PFSK-1 (cell line): ENCODE measurements around the gene EFCAB6.

Source experiments
- POLR2AphosphoS5 ChIP-seq: IDR thresholded peaks from 2 replicates; pipeline ENCODE4 v1.6.1; 2012; ENCODE audit warnings: low read depth, mild to moderate bottlenecking, control low read depth, low read length, moderate library complexity
- SIN3A ChIP-seq: IDR thresholded peaks from 2 replicates; pipeline ENCODE4 v1.6.1; 2012; ENCODE audit warnings: mild to moderate bottlenecking, low read length, moderate library complexity, borderline replicate concordance; ENCODE audit not compliant: insufficient read depth
- TAF1 ChIP-seq: IDR thresholded peaks from 2 replicates; pipeline ENCODE4 v1.6.1; 2012; ENCODE audit warnings: low read length, control low read depth, borderline replicate concordance; ENCODE audit not compliant: insufficient read depth
- TF ChIP-seq, protein P1 (sequence below), 2 experiments: IDR thresholded peaks; 2 replicates each; pipeline versions ENCODE4 v1.6.1 to v1.8.0; 2011 to 2012; ENCODE audit warnings: low read depth in 2 of 2, low read length in 2 of 2, control low read depth in 1 of 2, inconsistent platforms in 1 of 2, mild to moderate bottlenecking in 1 of 2, moderate library complexity in 1 of 2; ENCODE audit not compliant: insufficient read depth in 1 of 2

DNA sequence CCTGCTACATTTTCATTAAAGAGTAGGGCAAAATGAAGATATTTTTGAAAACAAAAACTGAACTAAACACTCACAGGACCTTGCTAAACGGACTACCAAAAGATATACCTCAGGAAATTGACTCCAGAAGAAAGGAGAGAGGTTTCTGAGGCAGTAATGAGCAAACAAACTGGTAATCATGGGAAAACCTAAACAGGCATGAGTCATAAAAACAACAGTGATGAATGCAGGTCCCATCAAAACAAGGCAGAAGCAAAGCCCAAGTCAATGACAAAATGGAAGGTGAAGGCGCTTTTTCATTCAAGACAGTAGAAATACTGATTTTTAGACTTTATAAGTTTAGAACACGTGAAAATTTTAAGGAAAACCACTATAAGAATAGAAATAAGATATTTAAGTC is 104.5 kb downstream of the EFCAB6 start:
- TF ChIP-seq SIN3A (no peak), POLR2AphosphoS5 (no peak), TAF1 (no peak)
- TF ChIP-seq, protein P1, sequence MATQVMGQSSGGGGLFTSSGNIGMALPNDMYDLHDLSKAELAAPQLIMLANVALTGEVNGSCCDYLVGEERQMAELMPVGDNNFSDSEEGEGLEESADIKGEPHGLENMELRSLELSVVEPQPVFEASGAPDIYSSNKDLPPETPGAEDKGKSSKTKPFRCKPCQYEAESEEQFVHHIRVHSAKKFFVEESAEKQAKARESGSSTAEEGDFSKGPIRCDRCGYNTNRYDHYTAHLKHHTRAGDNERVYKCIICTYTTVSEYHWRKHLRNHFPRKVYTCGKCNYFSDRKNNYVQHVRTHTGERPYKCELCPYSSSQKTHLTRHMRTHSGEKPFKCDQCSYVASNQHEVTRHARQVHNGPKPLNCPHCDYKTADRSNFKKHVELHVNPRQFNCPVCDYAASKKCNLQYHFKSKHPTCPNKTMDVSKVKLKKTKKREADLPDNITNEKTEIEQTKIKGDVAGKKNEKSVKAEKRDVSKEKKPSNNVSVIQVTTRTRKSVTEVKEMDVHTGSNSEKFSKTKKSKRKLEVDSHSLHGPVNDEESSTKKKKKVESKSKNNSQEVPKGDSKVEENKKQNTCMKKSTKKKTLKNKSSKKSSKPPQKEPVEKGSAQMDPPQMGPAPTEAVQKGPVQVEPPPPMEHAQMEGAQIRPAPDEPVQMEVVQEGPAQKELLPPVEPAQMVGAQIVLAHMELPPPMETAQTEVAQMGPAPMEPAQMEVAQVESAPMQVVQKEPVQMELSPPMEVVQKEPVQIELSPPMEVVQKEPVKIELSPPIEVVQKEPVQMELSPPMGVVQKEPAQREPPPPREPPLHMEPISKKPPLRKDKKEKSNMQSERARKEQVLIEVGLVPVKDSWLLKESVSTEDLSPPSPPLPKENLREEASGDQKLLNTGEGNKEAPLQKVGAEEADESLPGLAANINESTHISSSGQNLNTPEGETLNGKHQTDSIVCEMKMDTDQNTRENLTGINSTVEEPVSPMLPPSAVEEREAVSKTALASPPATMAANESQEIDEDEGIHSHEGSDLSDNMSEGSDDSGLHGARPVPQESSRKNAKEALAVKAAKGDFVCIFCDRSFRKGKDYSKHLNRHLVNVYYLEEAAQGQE (IDR thresholded peaks at IDR 0.05; ENCODE audit: insufficient read depth in 1 of 2, low read depth in 2 of 2, low read length in 2 of 2), result no peak
